Measurements from ENCODE around the gene CDH12.

CDH12 gene

DNA sequence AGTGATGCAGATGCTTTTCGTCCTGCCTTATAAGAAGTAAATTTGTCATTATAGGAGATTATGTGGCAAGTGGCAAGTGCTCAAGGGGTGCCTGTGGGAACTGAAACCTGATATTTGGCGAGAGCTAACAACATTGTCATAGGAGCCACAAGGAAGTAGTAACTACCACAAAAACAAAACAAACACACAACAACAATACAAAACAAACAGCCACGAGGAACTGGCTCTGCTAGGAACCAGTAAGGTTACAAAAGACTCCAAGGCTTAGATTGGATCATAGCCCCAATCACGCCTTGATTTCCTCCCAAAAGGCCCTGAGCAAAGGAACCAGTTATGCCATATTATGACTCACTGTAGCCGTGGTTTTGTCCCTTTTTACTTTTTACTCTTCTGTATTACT lies 1045.2 kb downstream of the CDH12 start:
- DNase-seq = peak; percentile 42

DNA sequence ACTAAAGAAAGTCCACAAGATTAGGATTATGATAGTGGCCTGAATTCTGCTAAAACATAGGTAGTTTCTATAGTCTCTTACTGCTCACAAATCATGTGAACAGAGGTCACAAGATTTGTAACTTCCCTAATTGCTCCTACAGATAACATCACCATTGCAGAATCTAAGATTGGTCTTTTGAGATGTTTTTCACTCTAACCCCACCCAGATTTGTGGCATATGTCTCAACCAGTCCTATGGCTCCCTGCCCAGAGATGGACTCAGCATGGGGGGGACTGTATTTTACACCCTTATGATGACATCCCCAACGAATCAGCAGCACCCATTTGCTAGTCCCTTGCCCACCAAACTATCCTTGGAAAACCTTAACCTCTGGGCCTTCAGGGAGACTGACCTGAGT lies 1046.2 kb downstream of the CDH12 start:
- DNase-seq = peak; percentile 93

DNA sequence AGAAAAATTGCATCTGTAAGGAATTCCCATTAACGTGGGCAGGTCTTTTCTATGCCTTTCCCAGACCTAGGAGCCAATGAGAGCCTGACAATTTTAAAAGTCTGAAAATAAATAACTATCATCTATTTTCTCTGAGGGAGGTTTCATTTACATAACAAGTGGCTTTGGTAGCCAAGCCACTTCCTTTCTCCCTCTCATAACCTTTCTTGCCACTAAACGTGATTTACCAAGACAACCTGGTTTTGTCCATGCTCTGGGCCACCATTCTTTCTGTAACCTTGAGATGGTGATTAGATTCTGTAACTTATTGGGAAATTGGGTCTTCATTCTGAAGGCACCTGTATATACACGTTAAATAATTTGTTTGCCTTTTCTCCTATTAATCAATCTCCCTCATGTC lies 1046.9 kb downstream of the CDH12 start:
- no peak for DNase-seq

DNA sequence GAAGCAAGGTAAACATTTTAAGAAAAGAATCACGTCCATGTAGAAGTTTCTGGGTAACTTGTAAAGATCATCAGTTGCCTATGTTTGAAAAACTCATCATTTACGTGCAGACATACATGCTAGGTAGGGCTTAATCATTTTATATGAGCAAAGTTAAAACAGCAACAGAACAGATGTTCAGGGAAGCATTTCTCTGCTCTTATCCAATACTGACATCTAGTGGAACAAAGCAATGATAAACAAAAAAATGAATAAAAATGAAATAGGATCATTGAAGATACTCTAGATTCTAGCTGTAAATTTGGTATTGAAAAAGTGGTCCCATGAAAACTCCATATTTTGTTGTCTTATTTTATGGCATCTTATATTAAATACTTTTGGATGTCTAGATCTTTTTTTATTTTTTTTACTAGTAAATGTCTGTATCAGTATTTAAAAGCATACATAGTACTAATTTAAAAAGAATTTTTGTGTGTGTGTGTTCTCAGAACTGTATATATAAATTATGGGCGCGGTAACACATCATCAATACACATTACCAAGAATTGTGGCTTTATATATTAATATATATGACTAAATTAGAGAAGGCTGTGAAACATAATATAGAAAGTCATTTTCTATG lies 1050.2 kb downstream of the CDH12 start:
- DNase-seq = peak; percentile 41

DNA sequence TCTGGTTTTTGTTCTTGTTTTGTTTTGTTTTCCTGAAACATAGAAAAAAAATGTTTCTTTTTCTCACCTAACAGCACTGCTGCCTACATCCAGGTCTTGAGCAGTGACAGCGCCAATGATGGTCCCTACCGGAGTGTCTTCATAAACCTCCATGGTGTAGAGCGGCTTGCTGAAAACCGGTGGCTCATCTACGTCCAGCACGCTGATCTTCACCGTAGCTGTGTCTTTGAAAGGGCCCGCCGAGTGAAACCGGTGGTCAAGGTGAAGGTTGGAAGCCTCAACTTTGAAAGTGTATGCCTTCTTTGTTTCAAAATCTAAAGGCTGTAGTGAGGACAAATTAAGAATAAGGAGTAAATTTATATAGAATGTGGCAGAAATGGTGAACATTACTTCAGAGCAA lies 1051.0 kb downstream of the CDH12 start:
- no peak for DNase-seq

DNA sequence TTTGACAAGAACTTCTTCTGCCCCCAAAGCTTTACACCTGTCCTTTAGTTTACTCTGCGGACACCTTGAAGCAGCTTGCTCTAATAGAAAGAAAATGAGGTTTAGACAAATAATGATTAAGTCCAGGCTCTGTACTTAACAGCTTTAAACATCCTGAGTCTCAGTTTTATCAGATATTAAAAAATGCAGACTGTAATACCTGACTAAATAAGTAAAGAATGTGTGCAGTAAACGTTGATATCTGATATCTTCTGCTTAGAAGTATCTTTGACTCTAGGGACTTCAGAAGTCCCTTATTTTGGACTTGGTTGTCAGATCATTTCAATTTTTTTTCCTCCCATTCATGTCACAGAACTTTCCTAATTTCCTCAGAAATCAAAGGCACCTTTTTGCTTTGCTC lies 1060.4 kb downstream of the CDH12 start:
- DNase-seq = peak; percentile 16

DNA sequence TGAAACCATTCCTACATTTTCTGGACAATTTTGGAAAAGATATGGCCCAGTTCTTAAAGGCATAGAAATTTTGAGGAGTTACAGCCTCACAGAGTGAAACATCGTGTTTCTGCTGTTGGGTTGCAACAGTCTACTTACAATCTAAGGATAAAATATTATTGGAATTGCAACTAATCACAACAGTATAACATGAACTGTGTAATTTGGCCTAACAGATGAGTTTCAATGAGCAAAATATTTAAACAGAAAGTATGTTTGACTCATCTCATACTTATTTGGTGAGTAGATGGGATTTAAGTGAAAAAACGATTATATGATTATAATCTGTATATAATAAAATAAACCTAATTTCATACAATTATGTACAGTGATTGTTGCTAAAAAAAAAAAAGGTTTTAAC lies 1061.8 kb downstream of the CDH12 start:
- DNase-seq = peak; percentile 60

DNA sequence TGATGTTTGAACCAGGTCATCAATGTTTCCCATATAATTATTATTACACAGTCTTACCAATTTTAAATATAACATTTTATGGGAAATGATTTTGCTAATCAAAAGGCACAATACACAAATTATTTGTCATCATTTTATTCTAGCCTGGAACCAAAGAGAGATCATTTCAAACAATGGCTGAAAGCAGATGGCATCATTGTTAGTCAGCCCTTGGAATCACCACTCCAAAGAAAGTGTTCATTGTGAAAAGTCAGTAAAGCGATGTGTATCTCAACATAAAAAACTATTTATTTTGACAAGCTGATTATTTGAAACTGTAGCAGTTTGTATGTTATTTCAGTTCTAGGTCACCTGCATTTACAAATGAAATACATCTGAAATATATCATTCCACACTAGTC lies 1068.7 kb downstream of the CDH12 start:
- no peak for DNase-seq

DNA sequence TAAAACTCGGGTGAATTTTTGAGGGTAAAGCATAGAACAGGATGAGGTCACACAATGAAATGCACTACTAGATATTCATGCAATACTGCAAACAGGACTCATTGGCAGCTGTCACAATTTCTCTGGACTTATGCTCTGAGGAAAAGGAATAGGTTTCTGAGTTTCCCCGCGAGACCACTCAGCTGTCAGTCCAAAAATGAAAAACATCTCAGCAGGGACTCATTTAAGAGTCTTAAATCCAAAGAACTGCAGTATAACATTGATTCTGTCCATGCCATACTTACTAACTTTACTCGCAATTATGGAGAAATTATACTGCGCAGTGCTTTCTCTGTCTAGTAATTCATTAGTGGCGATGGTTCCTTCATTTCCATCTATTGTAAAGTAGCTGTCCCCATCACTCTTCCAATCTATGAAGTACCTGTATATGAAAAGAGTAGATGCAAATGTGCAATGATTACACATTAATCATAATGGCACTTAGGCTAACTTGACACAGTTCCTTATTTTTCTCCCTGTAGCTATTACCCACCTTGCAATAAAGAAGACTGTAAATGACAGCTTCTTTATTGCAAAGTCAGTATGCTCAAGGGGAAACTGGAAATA lies 1070.0 kb downstream of the CDH12 start:
- no peak for DNase-seq

DNA sequence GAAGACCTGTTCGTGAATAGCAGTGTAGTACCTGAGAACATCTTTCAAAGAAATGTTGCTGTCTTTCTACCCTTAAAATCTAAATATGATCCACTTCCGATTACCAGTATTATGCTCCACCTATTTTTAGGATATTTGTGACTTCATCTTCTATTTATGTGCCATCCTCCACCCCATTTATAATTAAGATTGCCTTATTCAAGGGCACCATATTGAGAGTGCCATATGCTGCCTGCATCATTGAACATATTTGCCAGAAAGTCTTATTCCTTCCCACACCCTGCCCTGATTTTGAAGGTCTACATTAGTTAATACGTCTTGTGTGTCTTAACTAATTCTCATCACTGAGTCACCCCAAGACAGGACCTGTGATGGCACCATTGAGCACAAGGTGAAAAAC lies 1076.7 kb downstream of the CDH12 start:
- DNase-seq = no peak

DNA sequence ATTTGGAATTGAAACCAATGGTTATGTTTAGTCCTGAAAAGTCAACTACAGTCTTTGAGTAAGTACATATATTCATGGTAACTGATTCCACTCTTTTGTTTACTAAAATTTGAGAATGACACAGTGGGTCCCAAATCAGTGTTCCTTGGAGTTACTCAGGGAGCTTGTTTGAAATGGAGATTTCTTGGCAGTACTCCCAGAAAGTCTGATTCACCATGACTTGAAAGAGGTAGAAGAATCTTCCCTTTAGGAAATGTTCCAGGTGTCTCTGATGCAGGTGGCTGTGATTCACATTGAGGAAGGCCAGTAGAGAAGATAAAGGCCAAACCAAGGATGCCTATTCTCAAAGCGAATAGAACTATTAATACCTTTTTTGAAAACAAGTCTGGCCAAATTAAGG lies 1078.3 kb downstream of the CDH12 start:
- DNase-seq = peak; percentile 36

DNA sequence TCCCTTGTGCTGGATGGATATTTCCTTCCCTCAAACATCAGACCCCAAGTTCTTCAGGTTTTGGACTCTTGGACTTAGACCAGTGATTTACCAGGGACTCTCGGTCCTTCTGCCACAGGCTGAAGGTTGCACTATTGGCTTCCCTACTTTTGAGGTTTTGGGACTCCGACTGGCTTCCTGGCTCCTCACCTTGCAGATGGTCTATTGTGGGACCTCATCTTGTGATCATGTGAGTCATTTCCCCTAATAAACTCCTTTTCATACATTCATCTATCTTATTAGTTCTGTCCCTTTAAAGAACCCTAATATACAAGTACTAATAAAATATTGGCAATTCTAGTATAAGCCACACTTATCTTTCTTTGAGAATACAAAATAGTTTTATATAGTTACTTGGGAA lies 1078.9 kb downstream of the CDH12 start:
- no peak for DNase-seq

DNA sequence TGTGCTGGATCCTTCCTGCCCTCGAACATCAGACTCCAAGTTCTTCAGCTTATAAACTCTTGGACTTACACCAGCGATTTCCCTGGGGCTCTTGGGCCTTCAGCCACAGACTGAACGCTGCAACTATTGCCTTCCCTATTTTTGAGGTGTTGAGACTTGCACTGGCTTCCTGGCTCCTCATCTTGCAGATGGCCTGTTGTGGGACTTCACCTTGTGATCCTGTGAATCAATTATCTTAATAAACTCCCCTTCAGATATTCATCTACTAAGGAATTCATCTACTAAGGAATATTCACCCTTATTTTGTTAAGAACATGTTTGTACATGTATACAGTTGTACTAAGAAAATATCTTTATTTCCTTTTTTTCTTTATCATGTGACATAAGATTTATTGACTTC lies 1079.7 kb downstream of the CDH12 start:
- no peak for DNase-seq

DNA sequence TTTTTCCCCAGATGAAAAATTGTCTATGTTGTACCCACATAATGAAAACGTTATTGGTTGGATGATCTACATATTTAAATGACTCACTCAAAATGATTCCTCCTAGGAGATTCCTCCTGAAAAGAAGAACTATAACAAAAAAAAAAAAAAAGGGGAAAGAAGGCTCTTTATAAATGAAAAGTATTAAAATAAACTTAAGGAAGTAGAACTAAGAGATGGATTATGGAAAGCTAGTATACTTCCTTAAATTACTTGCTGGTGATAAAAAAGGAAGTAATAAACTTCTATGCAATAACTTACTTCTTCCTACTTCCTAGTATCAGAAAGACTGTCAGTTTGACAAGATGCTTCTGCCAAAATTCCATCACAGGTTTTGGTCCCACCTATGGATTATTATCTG lies 1087.7 kb downstream of the CDH12 start:
- DNase-seq = no peak

DNA sequence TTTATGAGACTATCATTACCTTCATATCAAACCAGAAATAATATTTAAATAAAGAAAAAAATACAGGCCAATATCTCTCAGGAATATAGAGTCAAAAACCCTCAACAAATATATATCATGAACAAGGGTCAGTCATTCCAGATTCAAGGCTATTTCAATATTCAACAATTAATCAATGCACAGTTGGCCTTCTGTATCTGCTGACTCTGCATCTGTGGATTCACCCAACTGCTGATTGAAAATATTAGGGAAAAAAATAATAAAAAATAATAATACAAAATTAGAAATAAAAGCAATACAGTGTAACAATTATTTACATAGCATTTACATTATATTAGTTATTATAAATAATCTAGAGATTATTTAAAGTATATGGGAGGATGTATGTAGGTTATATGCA lies 1114.0 kb downstream of the CDH12 start:
- no peak for DNase-seq

DNA sequence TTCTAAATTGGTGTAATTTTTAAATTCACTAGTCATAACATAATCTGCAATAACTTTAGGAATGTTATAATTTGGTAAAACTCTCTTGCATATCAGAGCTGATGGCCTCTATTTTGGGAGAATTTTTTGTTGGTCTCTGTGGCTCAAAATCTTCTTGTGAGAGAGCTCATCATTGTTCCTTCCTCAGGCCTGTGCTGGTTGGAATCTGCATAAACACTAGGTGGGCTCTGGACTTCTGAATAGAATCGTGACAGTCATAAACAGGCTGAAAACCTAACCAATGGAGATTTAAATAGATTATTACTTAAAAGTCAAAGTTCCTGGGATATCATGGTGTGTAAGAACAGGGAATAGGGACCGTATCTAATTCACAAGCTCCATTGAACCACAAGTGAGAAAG lies 1129.6 kb downstream of the CDH12 start:
- DNase-seq = no peak

DNA sequence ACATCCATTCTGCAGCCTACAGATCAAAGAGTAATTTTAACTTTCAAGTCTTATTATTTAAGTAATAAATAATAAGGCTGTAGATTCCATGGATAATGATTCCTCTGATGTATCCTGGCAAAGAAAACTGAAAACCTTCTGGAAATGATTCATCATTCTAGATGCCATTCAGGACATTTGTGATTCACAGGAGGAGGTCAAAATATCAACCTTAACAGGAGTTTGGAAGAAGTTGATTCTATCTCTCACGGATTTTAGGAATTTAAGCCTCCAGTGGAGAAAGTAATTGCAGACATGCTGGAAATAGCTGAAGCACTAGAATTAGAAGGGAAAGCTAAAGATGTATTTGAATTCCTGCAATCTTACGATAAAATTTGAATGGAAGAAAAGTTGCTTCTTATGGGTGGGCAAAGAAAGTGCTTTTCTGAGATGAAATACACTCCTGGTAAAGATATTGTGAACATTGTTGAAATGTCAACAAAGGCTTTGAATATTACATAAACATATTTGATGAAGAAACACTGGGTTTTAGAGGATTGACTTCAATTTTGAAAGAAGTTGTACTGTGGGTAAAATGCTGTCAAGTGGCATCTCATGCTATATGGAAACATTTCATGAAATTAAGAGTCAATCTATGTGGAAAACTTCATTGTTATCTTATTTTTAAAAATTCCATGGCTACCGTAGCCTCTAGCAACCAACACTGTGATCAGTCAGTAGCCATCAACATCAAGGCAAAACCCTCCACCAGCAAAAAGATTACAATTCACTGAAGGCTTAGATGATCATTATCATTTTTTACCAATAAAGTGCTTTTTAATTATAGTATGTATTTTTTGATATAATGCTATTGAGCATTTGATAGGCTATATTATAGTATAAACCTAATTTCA lies 1141.0 kb downstream of the CDH12 start:
- peak; percentile 70 for DNase-seq

DNA sequence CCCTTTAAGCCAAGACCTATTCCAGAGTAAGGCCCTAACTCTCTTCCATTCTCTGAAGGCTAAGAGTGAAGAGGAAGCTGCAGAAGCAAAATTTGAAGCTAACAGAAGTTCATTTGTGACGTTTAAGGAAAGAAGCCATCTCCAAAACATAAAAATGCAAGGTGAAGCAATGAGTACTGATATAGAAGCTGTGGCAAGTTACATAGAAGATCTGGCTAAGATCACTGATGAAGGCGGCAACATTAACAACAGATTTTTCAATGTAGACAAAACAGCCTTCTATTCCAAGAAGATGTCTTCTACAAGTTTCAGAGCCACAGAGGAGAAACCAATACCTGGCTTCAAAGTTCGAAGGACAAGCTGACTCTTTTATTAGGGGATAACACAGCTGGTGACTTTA lies 1143.4 kb downstream of the CDH12 start:
- DNase-seq = no peak

DNA sequence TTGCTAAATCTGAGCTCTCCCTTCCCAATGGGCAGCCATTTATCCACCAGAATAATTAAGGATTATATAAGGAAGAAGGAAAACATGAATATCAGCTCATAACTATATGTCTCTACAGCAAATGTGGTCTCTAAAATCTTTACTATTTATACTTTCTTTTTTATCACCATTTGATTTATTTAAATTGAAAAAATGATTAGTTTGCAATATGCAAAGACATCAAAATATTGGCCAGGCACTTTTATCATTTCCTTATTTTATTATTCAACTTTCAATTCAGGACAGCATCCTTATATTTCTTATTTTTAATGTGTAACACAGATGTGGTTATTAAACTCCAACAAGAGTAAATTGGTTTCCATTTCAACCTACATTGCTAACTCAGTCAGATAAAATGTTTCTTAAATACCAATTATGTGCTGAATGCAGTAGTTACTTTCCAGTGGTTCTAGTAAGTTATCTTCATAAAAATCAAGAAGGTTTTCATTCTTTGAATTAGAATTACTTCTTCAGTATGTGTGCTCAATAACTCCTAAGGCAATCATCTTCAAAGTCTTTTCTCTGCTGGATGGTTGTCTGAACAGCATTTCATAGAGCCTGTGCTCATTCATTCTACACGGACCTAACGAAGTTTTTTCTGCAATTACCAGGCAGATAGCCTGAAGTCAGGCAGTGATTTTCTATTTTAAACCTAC lies 1148.0 kb downstream of the CDH12 start:
- no peak for DNase-seq

DNA sequence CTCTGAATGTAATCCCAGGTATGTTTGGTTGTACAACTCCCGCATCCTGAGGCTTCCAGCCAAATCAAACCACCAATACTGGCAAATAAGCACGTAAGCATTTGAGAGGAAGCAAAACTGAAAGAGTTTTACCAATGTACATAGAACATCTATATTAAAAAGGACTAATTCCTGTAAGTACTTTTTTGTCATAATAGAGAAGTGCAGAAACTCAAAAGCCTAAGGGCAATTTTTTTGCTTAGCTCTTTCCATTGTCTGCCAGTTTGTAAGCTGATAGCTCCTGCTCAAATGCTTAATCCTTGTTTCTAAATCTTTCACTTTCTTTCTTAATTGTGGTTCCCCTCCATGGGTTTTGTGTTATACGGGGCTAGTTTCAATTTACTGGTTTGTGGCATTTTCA lies 1151.8 kb downstream of the CDH12 start:
- DNase-seq = no peak
